Measurements from ENCODE around the gene SIRT3.

SIRT3 gene

GRCh38 chr11:283405-284104, 47.4 kb upstream of the SIRT3 start:
- no peak overlapping the region for H3K4me2 ChIP-seq
- H3K4me1 ChIP-seq (ENCODE audit: low read depth, poor library complexity, severe bottlenecking) = no peaks in the 10 kb centered on the region
- no peak overlapping the region for H3K4me3 ChIP-seq (IDR thresholded peaks at IDR 0.05; ENCODE audit: insufficient read depth, low read depth, low read length)
- no peak for TF ChIP-seq CTCF (conservative IDR thresholded peaks at IDR 0.05; ENCODE audit: low read depth, low read length)
- H3K27me3 ChIP-seq (ENCODE audit: insufficient read depth, low read depth) = peaks cover 31% of the 10 kb centered on the region
- no peaks in the 10 kb centered on the region for H4K20me1 ChIP-seq (ENCODE audit: insufficient read depth)
- no peaks in the 10 kb centered on the region for H3K79me2 ChIP-seq (ENCODE audit: insufficient read depth, low read depth)
- no peaks in the 10 kb centered on the region for H3K36me3 ChIP-seq (ENCODE audit: insufficient read depth)
- H3K27ac ChIP-seq = no peak overlapping the region
- no peak overlapping the region for H3K9ac ChIP-seq
- H2AFZ ChIP-seq (ENCODE audit: low read depth) = no peak overlapping the region

- no peak overlapping the region for H3K4me3 ChIP-seq (IDR thresholded peaks at IDR 0.05; ENCODE audit: insufficient read depth, low read depth, low read length)
- H3K27me3 ChIP-seq (ENCODE audit: insufficient read depth, low read depth) = peaks cover 24% of the 10 kb centered on the region
- no peak overlapping the region for H3K9ac ChIP-seq
- no peak for TF ChIP-seq CTCF (conservative IDR thresholded peaks at IDR 0.05; ENCODE audit: low read depth, low read length)
- no peaks in the 10 kb centered on the region for H4K20me1 ChIP-seq (ENCODE audit: insufficient read depth)
- H3K79me2 ChIP-seq (ENCODE audit: insufficient read depth, low read depth) = no peaks in the 10 kb centered on the region
- no peaks in the 10 kb centered on the region for H3K4me1 ChIP-seq (ENCODE audit: low read depth, poor library complexity, severe bottlenecking)
- no peaks in the 10 kb centered on the region for H3K36me3 ChIP-seq (ENCODE audit: insufficient read depth)
- H2AFZ ChIP-seq (ENCODE audit: low read depth) = no peak overlapping the region
- H3K4me2 ChIP-seq = no peak overlapping the region
- no peak overlapping the region for H3K27ac ChIP-seq
Observed at GRCh38 chr11:282630-283360, 46.7 kb upstream of the SIRT3 start.

- no peak overlapping the region for H2AFZ ChIP-seq (ENCODE audit: low read depth)
- H3K79me2 ChIP-seq (ENCODE audit: insufficient read depth, low read depth) = no peaks in the 10 kb centered on the region
- H3K4me2 ChIP-seq = no peak overlapping the region
- H3K4me3 ChIP-seq (IDR thresholded peaks at IDR 0.05; ENCODE audit: insufficient read depth, low read depth, low read length) = no peak overlapping the region
- H3K9ac ChIP-seq = no peak overlapping the region
- H3K27ac ChIP-seq = no peak overlapping the region
- H4K20me1 ChIP-seq (ENCODE audit: insufficient read depth) = no peaks in the 10 kb centered on the region
- H3K27me3 ChIP-seq (ENCODE audit: insufficient read depth, low read depth) = peaks cover 20% of the 10 kb centered on the region
- no peaks in the 10 kb centered on the region for H3K36me3 ChIP-seq (ENCODE audit: insufficient read depth)
- no peaks in the 10 kb centered on the region for H3K4me1 ChIP-seq (ENCODE audit: low read depth, poor library complexity, severe bottlenecking)
- TF ChIP-seq CTCF (conservative IDR thresholded peaks at IDR 0.05; ENCODE audit: low read depth, low read length) = no peak
Observed at GRCh38 chr11:282171-282570, 46.0 kb upstream of the SIRT3 start.

- Histone ChIP-seq H4K20me1 (ENCODE audit: insufficient read depth) (no peaks in the 10 kb centered on the region), H3K9ac (no peak overlapping the region), H3K4me3 (IDR thresholded peaks at IDR 0.05; ENCODE audit: insufficient read depth, low read depth, low read length) (no peak overlapping the region), H3K27ac (no peak overlapping the region), H2AFZ (ENCODE audit: low read depth) (no peak overlapping the region), H3K27me3 (ENCODE audit: insufficient read depth, low read depth) (peaks cover 20% of the 10 kb centered on the region), H3K4me2 (no peak overlapping the region), H3K79me2 (ENCODE audit: insufficient read depth, low read depth) (no peaks in the 10 kb centered on the region), H3K4me1 (ENCODE audit: low read depth, poor library complexity, severe bottlenecking) (no peaks in the 10 kb centered on the region), H3K36me3 (ENCODE audit: insufficient read depth) (no peaks in the 10 kb centered on the region)
- no peak for TF ChIP-seq CTCF (conservative IDR thresholded peaks at IDR 0.05; ENCODE audit: low read depth, low read length)
Observed at GRCh38 chr11:281486-282161, 45.5 kb upstream of the SIRT3 start.
